ENCODE measurements around the gene AKT2. TPM values are rescaled to one million over a fixed set of nuclear protein-coding genes. Genes with fewer than 3 reads are reported as not detected.

Gene AKT2
- total RNA-seq, 1 experiment from 2014 or later: 108 TPM

DNA sequence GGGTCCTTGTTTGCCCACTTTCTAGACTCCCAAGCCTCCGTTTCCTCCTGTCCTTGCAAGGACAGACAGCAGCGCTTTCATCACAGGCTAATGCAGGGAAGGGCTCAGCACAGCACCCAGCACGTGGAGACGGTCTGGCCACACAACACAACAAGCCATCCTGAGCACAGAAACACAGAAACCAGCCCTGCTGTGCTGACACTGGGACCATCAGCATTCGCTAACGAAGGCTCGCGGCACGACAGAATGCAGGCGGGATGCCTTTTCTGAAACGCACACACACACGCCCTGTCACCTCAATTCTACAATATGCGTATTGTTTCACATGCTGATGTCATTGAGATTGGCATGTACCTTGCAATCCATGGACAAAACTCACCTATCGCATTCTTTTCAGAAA is 12.9 kb downstream of the AKT2 start:
- H3K9me3 Mint-ChIP-seq (ENCODE audit: unreplicated experiment): no peaks in the 10 kb centered on the region
- TF ChIP-seq, protein P1, sequence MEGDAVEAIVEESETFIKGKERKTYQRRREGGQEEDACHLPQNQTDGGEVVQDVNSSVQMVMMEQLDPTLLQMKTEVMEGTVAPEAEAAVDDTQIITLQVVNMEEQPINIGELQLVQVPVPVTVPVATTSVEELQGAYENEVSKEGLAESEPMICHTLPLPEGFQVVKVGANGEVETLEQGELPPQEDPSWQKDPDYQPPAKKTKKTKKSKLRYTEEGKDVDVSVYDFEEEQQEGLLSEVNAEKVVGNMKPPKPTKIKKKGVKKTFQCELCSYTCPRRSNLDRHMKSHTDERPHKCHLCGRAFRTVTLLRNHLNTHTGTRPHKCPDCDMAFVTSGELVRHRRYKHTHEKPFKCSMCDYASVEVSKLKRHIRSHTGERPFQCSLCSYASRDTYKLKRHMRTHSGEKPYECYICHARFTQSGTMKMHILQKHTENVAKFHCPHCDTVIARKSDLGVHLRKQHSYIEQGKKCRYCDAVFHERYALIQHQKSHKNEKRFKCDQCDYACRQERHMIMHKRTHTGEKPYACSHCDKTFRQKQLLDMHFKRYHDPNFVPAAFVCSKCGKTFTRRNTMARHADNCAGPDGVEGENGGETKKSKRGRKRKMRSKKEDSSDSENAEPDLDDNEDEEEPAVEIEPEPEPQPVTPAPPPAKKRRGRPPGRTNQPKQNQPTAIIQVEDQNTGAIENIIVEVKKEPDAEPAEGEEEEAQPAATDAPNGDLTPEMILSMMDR (IDR thresholded peaks at IDR 0.05; ENCODE audit: unreplicated experiment): no peak
- ChIA-PET CTCF (interaction anchor here (1.2 kb wide), 1 partner anchor 132 kb away, joined by 4 read pairs; no protein-coding TSS in a partner anchor), POLR2A (no interaction called here)
- no peaks in the 10 kb centered on the region for H3K27me3 Mint-ChIP-seq (ENCODE audit: insufficient read depth, unreplicated experiment)
- H3K27ac Mint-ChIP-seq (ENCODE audit: low read depth, unreplicated experiment): no peak overlapping the region
- no peak for DNase-seq (ENCODE audit: unreplicated experiment)
- peaks cover 11% of the 10 kb centered on the region for H3K4me1 Mint-ChIP-seq (ENCODE audit: insufficient read depth, unreplicated experiment)
- H3K4me3 Mint-ChIP-seq (ENCODE audit: unreplicated experiment): no peak overlapping the region
- intact Hi-C loops (cut with micrococcal nuclease): no loop called here
- no TSS peak for BruUV-seq (replicated peaks)
- peaks cover 28% of the 10 kb centered on the region for H3K36me3 Mint-ChIP-seq (ENCODE audit: insufficient read depth, unreplicated experiment)

DNA sequence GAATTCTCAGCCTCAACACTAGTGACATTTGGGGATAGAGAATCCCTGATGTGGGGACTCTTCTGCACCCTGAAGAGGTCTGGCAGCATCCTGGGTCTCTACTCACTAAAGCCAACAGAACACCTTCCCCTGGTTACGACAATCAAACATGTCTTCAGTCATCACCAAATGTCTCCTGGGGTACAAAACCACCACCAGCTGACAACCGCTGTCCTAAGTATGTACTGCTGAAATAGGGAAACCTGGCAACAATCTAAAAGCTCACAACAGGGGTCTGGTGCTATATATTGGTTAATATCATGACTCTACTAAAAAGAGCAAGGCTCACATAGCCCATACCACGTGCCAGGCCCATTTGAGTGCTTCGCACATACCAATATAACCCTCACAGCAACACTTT is 13.4 kb downstream of the AKT2 start:
- Mint-ChIP-seq H3K4me1 (ENCODE audit: insufficient read depth, unreplicated experiment) (peaks cover 9% of the 10 kb centered on the region), H3K27me3 (ENCODE audit: insufficient read depth, unreplicated experiment) (no peaks in the 10 kb centered on the region), H3K36me3 (ENCODE audit: insufficient read depth, unreplicated experiment) (peaks cover 23% of the 10 kb centered on the region), H3K4me3 (ENCODE audit: unreplicated experiment) (no peak overlapping the region), H3K9me3 (ENCODE audit: unreplicated experiment) (no peaks in the 10 kb centered on the region), H3K27ac (ENCODE audit: low read depth, unreplicated experiment) (peak overlapping the region; percentile 31)
- ChIA-PET CTCF (interaction anchor here (0.6 to 1.2 kb wide), 2 partner anchors 131 to 1957 kb away, joined by 3 to 4 read pairs; no protein-coding TSS in a partner anchor), POLR2A (no interaction called here)
- TF ChIP-seq, protein P1 (IDR thresholded peaks at IDR 0.05; ENCODE audit: unreplicated experiment): no peak
- intact Hi-C loops (cut with micrococcal nuclease): no loop called here
- no TSS peak for BruUV-seq (replicated peaks)
- no peak for DNase-seq (ENCODE audit: unreplicated experiment)

DNA sequence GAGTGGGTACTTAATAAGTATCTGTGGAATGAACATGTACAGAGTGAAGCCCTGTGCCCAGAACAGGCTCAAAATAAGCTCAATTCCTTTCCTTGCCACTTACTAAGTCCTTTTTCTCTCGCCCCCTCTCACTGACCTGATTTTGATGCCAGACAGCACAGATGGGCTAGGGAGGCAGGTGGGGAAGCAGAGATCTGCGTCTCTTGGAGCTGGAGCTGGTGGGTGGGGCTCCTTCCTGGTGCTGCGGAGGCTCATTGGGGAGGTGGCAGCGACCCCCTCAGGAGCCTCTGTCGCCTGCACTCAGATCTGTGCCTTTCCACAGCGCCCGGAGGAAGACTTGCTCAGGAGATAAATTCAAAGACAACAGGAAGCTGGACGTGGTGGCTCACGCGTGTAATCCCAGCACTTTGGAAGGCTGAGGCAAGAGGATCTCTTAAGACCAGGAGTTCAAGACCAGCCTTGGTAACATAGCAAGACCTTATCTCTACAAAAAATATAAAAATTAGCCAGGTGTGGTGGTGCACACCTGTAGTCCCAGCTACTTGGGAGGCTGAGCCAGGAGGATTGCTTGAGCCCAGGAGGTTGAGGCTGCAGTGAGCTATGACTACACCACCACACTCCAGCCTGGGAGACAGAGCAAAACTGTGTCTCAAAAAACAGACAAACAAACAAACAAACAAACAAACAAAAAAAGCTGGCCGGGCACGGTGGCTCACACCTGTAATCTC is 14.6 kb downstream of the AKT2 start:
- no peaks in the 10 kb centered on the region for H3K9me3 Mint-ChIP-seq (ENCODE audit: unreplicated experiment)
- POLR2A ChIA-PET: interaction anchor here (0.7 kb wide), 1 partner anchor 54 kb away, joined by 3 read pairs; no protein-coding TSS in a partner anchor
- H3K27ac Mint-ChIP-seq (ENCODE audit: low read depth, unreplicated experiment): no peak overlapping the region
- TF ChIP-seq, protein P1 (IDR thresholded peaks at IDR 0.05; ENCODE audit: unreplicated experiment): no peak
- H3K4me3 Mint-ChIP-seq (ENCODE audit: unreplicated experiment): no peak overlapping the region
- intact Hi-C loops (cut with micrococcal nuclease): no loop called here
- DNase-seq (ENCODE audit: unreplicated experiment): no peak
- no peaks in the 10 kb centered on the region for H3K27me3 Mint-ChIP-seq (ENCODE audit: insufficient read depth, unreplicated experiment)
- H3K36me3 Mint-ChIP-seq (ENCODE audit: insufficient read depth, unreplicated experiment): peaks cover 18% of the 10 kb centered on the region
- peaks cover 9% of the 10 kb centered on the region for H3K4me1 Mint-ChIP-seq (ENCODE audit: insufficient read depth, unreplicated experiment)
- CTCF ChIA-PET: interaction anchor here (0.6 kb wide), 1 partner anchor 719 kb away, joined by 3 read pairs; no protein-coding TSS in a partner anchor
- no TSS peak for BruUV-seq (replicated peaks)

DNA sequence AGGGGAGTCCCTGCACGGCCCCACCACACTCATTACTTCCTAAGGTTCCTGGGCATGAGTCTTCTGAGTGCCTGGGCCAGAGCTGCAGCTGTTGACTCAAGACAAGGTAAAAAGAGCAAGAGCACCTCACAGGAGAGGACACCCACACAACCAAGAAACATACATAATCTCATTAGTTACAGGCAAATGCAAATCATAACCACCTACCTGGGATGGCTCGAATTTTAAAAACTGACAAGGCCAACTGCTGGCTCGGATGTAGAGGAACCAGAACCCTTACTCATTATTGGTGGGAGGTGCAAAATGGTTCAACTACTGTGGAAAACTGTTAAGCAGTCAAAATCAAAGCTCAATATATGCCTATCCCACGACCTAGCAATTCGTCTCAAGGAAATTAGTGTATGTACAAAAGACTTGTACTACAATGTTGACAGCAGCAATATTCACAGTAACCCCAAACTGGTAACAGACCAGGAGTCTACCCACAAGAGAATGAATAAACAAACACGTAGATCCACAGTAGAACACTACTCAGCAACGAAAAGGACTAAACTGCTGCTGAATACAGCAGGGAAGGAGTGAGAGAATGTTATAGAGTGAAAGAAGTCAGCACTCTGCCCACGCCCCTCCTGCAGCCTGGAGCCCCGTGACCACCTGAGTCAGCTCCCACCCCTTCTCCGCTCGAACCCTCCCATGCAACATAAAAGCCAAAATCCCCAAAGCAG is 15.8 kb downstream of the AKT2 start:
- intact Hi-C loops (cut with micrococcal nuclease): no loop called here
- no peaks in the 10 kb centered on the region for H3K27me3 Mint-ChIP-seq (ENCODE audit: insufficient read depth, unreplicated experiment)
- H3K36me3 Mint-ChIP-seq (ENCODE audit: insufficient read depth, unreplicated experiment): peaks cover 23% of the 10 kb centered on the region

More for the DNA sequence above, 15.8 kb downstream of the AKT2 start:
- Mint-ChIP-seq H3K9me3 (ENCODE audit: unreplicated experiment) (no peaks in the 10 kb centered on the region), H3K4me3 (ENCODE audit: unreplicated experiment) (no peak overlapping the region), H3K4me1 (ENCODE audit: insufficient read depth, unreplicated experiment) (peaks cover 9% of the 10 kb centered on the region), H3K27ac (ENCODE audit: low read depth, unreplicated experiment) (no peak overlapping the region)
- ChIA-PET POLR2A (no interaction called here), CTCF (no interaction called here)
- TF ChIP-seq, protein P1 (IDR thresholded peaks at IDR 0.05; ENCODE audit: unreplicated experiment): no peak
- DNase-seq (ENCODE audit: unreplicated experiment): no peak
- no TSS peak for BruUV-seq (replicated peaks)

All from MCF 10A (cell line).